Nephron progenitor cell (in vitro differentiated cells): ENCODE measurements around the gene COA1.
A peak's percentile ranks its signal among the peaks of the same experiment; 100 is the strongest.
"Not testable (repeated sequence)": the region's sequence is repeated elsewhere in the genome, so short reads cannot be mapped to it uniquely, and the experiment has no call there.

Experiments
- DNase-seq: peaks from one replicate; pipeline ENCODE4 v3.0.0; 2021
- H3K27ac Mint-ChIP-seq: 2 replicates; pipeline ENCODE4 v1.8.0; 2021; ENCODE audit warnings: mild to moderate bottlenecking, moderate library complexity, mixed read lengths
- H3K27me3 Mint-ChIP-seq: 2 replicates; pipeline ENCODE4 v1.8.0; 2021; ENCODE audit warnings: mild to moderate bottlenecking, low read depth, mixed read lengths; ENCODE audit not compliant: poor library complexity
- H3K36me3 Mint-ChIP-seq: 2 replicates; pipeline ENCODE4 v1.8.0; 2021; ENCODE audit warnings: low read depth, mixed read lengths
- H3K4me1 Mint-ChIP-seq: 2 replicates; pipeline ENCODE4 v1.8.0; 2021; ENCODE audit warnings: mixed read lengths
- H3K4me3 Mint-ChIP-seq: 2 replicates; pipeline ENCODE4 v1.8.0; 2021; ENCODE audit warnings: mild to moderate bottlenecking, moderate library complexity, mixed read lengths
- H3K9me3 Mint-ChIP-seq: 2 replicates; pipeline ENCODE4 v1.8.0; 2021; ENCODE audit warnings: mild to moderate bottlenecking, moderate library complexity, mixed read lengths
- TF ChIP-seq, protein P1 (sequence below): fragments of 200-600 bp; sonication (generic); IDR thresholded peaks from 2 replicates; pipeline ENCODE4 v1.5.0; 2021; ENCODE audit warnings: antibody characterized with exemption

Gene COA1

DNA sequence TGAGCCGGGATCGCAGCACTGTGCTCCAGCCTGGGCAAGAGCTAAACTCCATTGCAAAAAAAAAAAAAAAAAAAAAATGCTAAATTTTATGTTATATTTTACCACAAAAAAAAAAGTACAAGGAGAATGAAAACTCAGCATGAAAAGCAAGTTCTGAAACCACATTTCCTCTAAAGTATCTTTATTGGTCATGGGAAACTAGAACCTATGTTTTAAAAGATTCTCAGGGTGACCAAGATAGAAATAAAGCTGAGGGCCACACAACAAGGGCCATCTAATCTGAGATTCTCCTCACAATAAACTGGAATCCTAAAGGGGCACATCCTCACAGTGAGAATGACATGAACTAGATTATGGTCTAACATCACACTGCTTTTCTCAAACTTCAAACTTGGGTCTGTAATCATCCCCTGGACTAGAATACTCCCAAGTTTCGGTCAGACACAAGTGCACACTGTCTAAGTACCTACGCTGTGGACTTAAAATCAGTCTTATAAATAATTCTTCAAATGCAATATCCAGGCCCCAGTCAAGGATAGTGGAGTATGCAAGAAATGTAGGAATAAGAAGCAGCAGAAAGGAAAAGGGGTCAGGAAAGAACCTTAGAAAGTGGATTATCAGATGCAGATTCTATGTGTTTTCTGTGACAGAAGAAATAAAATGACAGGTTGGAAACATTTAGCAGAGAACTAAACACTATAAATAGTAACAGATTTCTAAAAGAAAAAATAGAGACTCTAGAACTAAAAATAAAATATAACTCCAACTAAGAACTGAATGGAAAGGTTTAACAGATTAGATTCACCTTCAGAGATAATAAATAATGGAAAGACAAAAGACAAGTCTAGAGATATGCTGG lies 49.9 kb downstream of the COA1 start:
- Mint-ChIP-seq H3K36me3 (peaks cover 79% of the 10 kb centered on the region), H3K9me3 (peaks cover 81% of the 10 kb centered on the region), H3K4me3 (no peak overlapping the region), H3K4me1 (no peaks in the 10 kb centered on the region), H3K27me3 (no peaks in the 10 kb centered on the region), H3K27ac (peak overlapping the region; percentile 6)
- DNase-seq = no peak
- TF ChIP-seq, protein P1, sequence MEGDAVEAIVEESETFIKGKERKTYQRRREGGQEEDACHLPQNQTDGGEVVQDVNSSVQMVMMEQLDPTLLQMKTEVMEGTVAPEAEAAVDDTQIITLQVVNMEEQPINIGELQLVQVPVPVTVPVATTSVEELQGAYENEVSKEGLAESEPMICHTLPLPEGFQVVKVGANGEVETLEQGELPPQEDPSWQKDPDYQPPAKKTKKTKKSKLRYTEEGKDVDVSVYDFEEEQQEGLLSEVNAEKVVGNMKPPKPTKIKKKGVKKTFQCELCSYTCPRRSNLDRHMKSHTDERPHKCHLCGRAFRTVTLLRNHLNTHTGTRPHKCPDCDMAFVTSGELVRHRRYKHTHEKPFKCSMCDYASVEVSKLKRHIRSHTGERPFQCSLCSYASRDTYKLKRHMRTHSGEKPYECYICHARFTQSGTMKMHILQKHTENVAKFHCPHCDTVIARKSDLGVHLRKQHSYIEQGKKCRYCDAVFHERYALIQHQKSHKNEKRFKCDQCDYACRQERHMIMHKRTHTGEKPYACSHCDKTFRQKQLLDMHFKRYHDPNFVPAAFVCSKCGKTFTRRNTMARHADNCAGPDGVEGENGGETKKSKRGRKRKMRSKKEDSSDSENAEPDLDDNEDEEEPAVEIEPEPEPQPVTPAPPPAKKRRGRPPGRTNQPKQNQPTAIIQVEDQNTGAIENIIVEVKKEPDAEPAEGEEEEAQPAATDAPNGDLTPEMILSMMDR = no peak

DNA sequence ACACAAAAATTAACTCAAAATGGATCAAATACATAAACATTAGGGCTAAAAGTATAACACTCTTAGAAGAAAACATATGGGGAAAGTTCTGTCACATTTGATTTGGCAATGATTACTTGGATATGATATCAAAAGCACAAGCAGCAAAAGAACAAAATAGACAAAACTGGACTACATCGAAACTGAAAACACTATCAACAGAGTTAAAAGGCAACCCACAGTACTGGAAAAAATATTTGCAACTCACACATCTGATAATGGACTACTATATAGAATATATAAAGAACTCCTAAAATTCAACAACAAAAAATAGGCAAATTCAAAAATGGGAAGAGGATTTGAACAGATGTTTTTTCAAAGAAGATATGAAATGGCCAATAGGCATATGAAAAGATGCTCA lies 51.0 kb downstream of the COA1 start:
- TF ChIP-seq, protein P1 = no peak
- Mint-ChIP-seq H3K9me3 (peaks cover 81% of the 10 kb centered on the region), H3K36me3 (peaks cover 79% of the 10 kb centered on the region), H3K4me3 (no peak overlapping the region), H3K27me3 (no peaks in the 10 kb centered on the region), H3K27ac (no peak overlapping the region), H3K4me1 (no peaks in the 10 kb centered on the region)
- no peak for DNase-seq

DNA sequence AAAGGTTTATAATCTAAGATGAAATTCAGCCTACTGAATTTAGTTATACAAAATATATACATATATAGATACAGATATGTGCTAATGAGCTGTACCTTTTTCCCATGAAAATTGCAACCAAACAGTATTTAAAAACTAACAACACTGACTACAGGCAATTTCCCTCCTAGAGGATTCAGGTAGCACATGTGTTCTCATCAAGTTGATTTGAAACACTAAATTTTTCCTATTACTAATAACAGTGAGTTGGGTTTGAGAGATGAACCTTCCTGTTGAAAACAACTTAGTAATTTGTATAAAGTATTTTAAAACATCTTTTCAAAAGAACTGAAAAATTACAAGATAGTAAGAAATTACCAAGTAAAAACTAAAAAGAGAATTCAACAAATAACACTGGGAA lies 51.5 kb downstream of the COA1 start:
- H3K9me3 Mint-ChIP-seq = peaks cover 81% of the 10 kb centered on the region
- H3K27ac Mint-ChIP-seq = no peak overlapping the region
- peaks cover 79% of the 10 kb centered on the region for H3K36me3 Mint-ChIP-seq
- no peaks in the 10 kb centered on the region for H3K27me3 Mint-ChIP-seq
- H3K4me1 Mint-ChIP-seq = no peaks in the 10 kb centered on the region
- H3K4me3 Mint-ChIP-seq = no peak overlapping the region
- no peak for DNase-seq
- TF ChIP-seq, protein P1 = no peak

DNA sequence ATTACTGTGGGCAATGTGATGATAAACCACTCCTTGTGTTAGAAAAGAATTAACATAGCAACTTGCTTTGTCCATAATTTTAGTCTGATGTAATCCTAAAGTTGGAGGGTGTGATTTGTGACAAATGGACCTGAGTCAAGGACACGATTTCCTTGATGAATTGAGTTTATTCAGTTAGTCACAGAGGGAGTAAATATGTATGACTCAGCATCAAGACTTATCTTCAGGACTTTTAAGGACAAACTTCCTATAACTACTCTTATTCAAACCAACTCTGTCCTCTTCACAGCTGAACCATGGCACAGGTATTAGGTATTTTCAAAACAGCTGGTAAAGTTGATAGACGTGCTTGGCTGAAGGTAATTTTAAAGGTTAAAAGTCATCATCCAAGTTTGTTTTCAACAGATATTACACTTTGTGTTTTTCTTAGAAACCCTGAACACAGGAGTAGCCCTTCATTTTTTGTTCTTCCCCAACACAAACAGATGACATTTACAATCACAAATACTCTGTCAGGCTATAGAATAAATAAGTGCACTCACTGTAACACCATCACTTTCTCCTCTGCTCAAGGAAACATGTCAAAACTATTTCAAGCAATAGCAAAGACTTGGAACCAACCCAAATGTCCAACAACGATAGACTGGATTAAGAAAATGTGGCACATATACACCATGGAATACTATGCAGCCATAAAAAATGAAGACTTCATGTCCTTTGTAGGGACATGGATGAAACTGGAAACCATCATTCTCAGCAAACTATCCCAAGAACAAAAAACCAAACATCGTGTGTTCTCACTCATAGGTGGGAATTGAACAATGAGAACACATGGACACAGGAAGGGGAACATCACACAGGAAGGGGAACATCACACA lies 54.5 kb downstream of the COA1 start:
- Mint-ChIP-seq H3K27ac (no peak overlapping the region), H3K27me3 (no peaks in the 10 kb centered on the region), H3K4me3 (no peak overlapping the region), H3K4me1 (no peaks in the 10 kb centered on the region), H3K36me3 (peaks cover 82% of the 10 kb centered on the region), H3K9me3 (peaks cover 83% of the 10 kb centered on the region)
- no peak for DNase-seq
- TF ChIP-seq, protein P1 = no peak

DNA sequence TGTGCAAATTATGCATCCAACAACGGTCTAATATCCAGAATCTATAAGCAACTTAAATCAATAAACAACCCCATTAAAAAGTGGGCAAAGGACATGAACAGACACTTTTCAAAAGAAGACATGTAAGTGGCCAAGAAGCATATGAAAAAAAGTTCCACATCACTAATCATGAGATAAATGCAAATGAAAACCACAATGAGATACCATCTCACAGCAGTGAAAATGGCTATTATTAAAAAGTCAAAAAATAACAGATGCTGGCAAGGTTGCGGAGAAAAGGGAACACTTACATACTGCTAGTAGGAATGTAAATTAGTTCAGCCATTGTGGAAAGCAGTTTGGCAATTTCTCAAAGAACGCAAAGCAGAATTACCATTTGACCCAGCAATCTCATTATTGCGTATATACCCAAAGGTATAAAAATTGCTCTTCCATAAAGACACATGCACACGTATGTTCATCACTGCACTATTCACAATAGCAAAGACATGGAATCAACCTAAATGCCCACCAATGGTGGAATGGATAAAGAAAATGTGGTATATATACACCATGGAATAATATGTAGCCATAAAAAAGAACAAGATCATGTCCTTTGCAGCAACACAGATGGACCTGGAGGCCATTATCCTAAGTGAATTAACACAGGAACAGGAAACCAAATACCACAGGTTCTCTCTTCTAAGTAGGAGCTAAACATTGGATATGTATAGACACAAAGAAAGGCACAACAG lies 55.9 kb downstream of the COA1 start:
- Mint-ChIP-seq H3K36me3 (peaks cover 88% of the 10 kb centered on the region), H3K9me3 (peaks cover 88% of the 10 kb centered on the region)
- not testable (repeated sequence) for H3K4me1 Mint-ChIP-seq, H3K4me3 Mint-ChIP-seq, DNase-seq, H3K27ac Mint-ChIP-seq, H3K27me3 Mint-ChIP-seq

DNA sequence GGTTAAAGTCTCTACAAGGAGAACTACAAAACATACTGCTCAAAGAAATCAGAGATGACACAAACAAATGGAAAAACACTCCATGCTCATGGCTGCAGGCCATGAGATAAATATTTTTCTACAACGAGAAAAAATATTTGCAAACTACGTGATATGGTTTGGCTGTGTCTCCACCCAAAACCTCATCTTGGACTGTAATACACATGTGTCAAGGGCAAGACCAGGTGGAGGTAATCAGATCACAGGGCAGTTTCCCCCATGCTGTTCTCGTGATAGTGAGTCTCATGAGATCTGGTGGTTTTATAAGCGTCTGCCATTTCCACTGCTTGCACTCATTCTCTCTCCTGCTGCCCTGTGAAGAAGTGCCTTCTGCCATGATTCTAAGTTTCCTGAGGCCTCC lies 57.8 kb downstream of the COA1 start:
- no peak overlapping the region for H3K4me3 Mint-ChIP-seq
- DNase-seq = no peak
- peaks cover 95% of the 10 kb centered on the region for H3K9me3 Mint-ChIP-seq
- TF ChIP-seq, protein P1 = no peak
- no peaks in the 10 kb centered on the region for H3K4me1 Mint-ChIP-seq
- H3K36me3 Mint-ChIP-seq = peaks cover 94% of the 10 kb centered on the region
- H3K27me3 Mint-ChIP-seq = no peaks in the 10 kb centered on the region
- H3K27ac Mint-ChIP-seq = no peak overlapping the region
